Measurements from ENCODE around the gene DNAH6. TPM values are rescaled to one million over a fixed set of nuclear protein-coding genes. Genes with fewer than 3 reads are reported as not detected.

Gene DNAH6
- total RNA-seq, 1 experiment from 2014 or later = 0.26 TPM

GRCh38 chr2:84653302-84653701 is 137.0 kb downstream of the DNAH6 start:
- Mint-ChIP-seq H3K4me1 (0 out of 4 replicates have a peak, but pooled peaks cover 0 to 7% of the 10 kb centered on the region in 2 experiments), H3K9me3 (no peaks in the 10 kb centered on the region), H3K4me3 (no peak overlapping the region), H3K27ac (no peak overlapping the region), H3K27me3 (ENCODE audit: low read depth) (peaks cover 26% of the 10 kb centered on the region), H3K36me3 (ENCODE audit: insufficient read depth in 1 of 3, low read depth in 3 of 3) (no peaks in the 10 kb centered on the region)
- H3K23ac ChIP-seq (ENCODE audit: insufficient read length, low read depth, low read length) = no peak overlapping the region
- H3K4me1 ChIP-seq (ENCODE audit: insufficient read depth, low read length) = no peaks in the 10 kb centered on the region
- H4K5ac ChIP-seq (ENCODE audit: insufficient read length, low read depth, low read length) = no peak overlapping the region
- H2AFZ ChIP-seq (ENCODE audit: low read length) = no peak overlapping the region
- no peak overlapping the region for H2BK120ac ChIP-seq (ENCODE audit: low read depth, low read length, poor library complexity, severe bottlenecking)
- no peaks in the 10 kb centered on the region for H3K79me2 ChIP-seq (ENCODE audit: insufficient read depth, low read length)
- no CpG with 5 or more reads among the region's 3 CpGs for WGBS (ENCODE audit: extremely low coverage, insufficient read length, low lambda C conversion rate)
- no peak overlapping the region for H3K4me2 ChIP-seq (ENCODE audit: insufficient read depth, insufficient read length, low read length)
- no peaks in the 10 kb centered on the region for H4K20me1 ChIP-seq (ENCODE audit: control insufficient read depth, insufficient read depth, insufficient read length)
- H2BK20ac ChIP-seq (ENCODE audit: low read depth, low read length, poor library complexity, severe bottlenecking) = no peak overlapping the region
- H4K91ac ChIP-seq (ENCODE audit: insufficient read length, low read depth, low read length) = no peak overlapping the region
- H3T11ph ChIP-seq (ENCODE audit: low read length) = no peak overlapping the region
- H2BK12ac ChIP-seq (ENCODE audit: insufficient read length, low read depth, low read length) = no peak overlapping the region
- H3K79me1 ChIP-seq (ENCODE audit: insufficient read depth, low read depth, low read length, poor library complexity, severe bottlenecking) = no peaks in the 10 kb centered on the region
- no peak overlapping the region for H4K8ac ChIP-seq (replicated peaks; ENCODE audit: insufficient read length, low read depth, low read length)
- H3K9me3 ChIP-seq (ENCODE audit: control insufficient read depth, low read depth, low read length) = no peaks in the 10 kb centered on the region
- H3K23me2 ChIP-seq (ENCODE audit: insufficient read length, low read depth, low read length, poor library complexity, severe bottlenecking) = no peaks in the 10 kb centered on the region
- no peak for DNase-seq
- no peak overlapping the region for H2AK5ac ChIP-seq (ENCODE audit: insufficient read length, low read length)
- TF ChIP-seq, protein P1, sequence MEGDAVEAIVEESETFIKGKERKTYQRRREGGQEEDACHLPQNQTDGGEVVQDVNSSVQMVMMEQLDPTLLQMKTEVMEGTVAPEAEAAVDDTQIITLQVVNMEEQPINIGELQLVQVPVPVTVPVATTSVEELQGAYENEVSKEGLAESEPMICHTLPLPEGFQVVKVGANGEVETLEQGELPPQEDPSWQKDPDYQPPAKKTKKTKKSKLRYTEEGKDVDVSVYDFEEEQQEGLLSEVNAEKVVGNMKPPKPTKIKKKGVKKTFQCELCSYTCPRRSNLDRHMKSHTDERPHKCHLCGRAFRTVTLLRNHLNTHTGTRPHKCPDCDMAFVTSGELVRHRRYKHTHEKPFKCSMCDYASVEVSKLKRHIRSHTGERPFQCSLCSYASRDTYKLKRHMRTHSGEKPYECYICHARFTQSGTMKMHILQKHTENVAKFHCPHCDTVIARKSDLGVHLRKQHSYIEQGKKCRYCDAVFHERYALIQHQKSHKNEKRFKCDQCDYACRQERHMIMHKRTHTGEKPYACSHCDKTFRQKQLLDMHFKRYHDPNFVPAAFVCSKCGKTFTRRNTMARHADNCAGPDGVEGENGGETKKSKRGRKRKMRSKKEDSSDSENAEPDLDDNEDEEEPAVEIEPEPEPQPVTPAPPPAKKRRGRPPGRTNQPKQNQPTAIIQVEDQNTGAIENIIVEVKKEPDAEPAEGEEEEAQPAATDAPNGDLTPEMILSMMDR (conservative IDR thresholded peaks at IDR 0.05) = peak; percentile 46; the same call in 2 of the 3 replicates
- H2BK15ac ChIP-seq (ENCODE audit: low read depth, low read length) = no peak overlapping the region
- H3K56ac ChIP-seq (ENCODE audit: insufficient read length, low read depth, low read length) = no peak overlapping the region
- H2BK5ac ChIP-seq (ENCODE audit: insufficient read length, low read length) = no peak overlapping the region
- no peak overlapping the region for H3K18ac ChIP-seq (ENCODE audit: insufficient read length, low read depth, low read length)
- H3K4ac ChIP-seq (ENCODE audit: low read depth, low read length) = no peak overlapping the region
- H3K27ac ChIP-seq (ENCODE audit: insufficient read length, low read depth, low read length) = no peak overlapping the region
- no peaks in the 10 kb centered on the region for H3K27me3 ChIP-seq (ENCODE audit: insufficient read depth, low read length)
- H3K14ac ChIP-seq (ENCODE audit: insufficient read depth, low read length) = no peak overlapping the region
- H3K9ac ChIP-seq (ENCODE audit: extremely low read depth, insufficient read length, low read length) = no peak overlapping the region
